ENCODE measurements around the gene ZNF423.

Gene ZNF423

DNA sequence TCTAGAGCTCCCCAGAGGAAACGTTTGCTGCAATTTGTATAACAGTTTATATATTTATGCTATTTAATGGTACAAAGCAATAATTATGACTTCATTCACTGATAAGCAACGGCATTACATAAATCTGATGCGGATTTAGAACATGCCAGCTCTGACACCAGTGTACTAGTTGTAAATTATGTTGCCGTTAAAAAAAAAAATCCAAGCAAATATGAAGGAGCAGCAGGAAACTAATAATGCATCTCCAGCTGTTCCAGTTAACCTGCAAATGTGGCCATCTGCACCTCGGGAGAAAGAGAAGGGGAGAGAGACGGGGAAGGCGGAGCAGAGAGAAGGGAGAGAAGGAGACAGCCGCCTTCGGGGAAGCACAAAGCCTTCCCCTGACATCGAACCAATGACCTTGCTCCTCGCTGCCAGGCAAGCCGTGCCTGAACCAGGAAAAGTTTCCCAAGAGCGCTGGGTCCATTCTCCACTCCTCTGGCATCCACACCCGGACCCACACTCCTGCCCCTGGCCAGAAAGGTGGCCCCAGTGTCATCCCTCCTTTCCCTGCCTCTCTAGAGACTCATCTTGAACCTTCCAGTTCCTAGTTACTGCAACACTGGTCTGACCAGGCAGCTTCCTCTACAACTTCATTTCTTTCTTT is 307.5 kb downstream of the ZNF423 start:
- TF ChIP-seq, protein P1, sequence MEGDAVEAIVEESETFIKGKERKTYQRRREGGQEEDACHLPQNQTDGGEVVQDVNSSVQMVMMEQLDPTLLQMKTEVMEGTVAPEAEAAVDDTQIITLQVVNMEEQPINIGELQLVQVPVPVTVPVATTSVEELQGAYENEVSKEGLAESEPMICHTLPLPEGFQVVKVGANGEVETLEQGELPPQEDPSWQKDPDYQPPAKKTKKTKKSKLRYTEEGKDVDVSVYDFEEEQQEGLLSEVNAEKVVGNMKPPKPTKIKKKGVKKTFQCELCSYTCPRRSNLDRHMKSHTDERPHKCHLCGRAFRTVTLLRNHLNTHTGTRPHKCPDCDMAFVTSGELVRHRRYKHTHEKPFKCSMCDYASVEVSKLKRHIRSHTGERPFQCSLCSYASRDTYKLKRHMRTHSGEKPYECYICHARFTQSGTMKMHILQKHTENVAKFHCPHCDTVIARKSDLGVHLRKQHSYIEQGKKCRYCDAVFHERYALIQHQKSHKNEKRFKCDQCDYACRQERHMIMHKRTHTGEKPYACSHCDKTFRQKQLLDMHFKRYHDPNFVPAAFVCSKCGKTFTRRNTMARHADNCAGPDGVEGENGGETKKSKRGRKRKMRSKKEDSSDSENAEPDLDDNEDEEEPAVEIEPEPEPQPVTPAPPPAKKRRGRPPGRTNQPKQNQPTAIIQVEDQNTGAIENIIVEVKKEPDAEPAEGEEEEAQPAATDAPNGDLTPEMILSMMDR (IDR thresholded peaks at IDR 0.05; ENCODE audit: insufficient read depth, low read depth, low read length, missing control alignments) = no peak
- H3K4me3 ChIP-seq (ENCODE audit: low read depth, low read length) = no peak overlapping the region
- no peak for DNase-seq (ENCODE audit: low read depth)

DNA sequence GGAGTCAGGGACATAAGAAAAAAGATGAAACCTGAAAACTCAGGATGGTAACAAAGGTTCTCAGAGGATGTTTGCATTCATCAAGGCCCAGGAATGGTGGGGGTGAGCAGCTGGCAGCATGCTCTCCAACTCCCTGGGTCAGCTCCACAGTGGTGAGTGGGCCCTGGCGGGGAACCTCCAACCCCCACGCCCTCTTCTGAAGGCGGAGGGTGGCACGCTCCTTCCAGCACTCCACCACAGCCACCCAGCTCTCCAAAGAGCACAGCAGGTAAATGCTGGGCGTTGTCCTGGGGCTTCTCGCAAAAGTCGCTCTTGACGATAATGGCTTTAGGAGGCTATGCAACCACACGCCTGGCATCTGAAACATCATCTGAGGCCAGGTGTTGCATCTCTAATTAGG is 308.5 kb downstream of the ZNF423 start:
- TF ChIP-seq, protein P1 (IDR thresholded peaks at IDR 0.05; ENCODE audit: insufficient read depth, low read depth, low read length, missing control alignments) = no peak
- no peak for DNase-seq (ENCODE audit: low read depth)
- no peak overlapping the region for H3K4me3 ChIP-seq (ENCODE audit: low read depth, low read length)

- no peak for DNase-seq (ENCODE audit: low read depth)
- H3K4me3 ChIP-seq (ENCODE audit: low read depth, low read length) = no peak overlapping the region
- TF ChIP-seq, protein P1 (IDR thresholded peaks at IDR 0.05; ENCODE audit: insufficient read depth, low read depth, low read length, missing control alignments) = no peak
These were observed 309.2 kb downstream of the ZNF423 start for GRCh38 chr16:49546735-49547134.

DNA sequence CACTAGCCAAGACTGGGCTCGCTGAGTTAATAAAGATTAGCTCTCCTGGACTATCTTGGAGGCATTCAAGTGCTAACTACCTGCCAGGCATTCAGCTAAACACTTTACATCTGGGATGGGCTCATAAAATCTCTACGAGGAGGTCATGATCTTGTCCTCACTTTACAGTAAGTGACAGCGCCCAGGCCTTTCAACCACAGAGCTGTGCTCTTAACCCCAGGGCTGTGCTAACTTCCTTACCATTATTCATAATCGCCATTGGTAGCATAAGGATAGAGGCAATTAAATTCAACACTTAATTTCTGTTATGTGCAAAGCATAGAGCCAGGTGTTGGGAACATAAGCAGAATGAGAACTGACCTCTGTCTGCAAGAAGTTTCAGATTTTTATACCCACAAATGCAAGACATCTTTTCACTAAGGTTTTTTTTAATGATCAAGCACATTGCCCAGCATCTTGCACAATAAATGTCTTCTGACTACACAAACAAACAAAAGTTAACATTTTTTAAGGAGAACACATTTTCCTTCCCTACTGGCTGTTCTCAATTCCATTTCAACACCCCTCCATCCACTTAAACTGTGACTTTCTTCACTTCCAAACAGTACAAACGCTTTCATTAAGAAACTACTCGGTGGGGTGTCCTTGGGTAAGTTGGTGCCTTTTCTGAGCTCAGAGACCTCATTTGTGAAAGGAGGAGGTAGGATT is 310.0 kb downstream of the ZNF423 start:
- no peak overlapping the region for H3K4me3 ChIP-seq (ENCODE audit: low read depth, low read length)
- DNase-seq (ENCODE audit: low read depth) = no peak
- TF ChIP-seq, protein P1 (IDR thresholded peaks at IDR 0.05; ENCODE audit: insufficient read depth, low read depth, low read length, missing control alignments) = no peak

- DNase-seq (ENCODE audit: low read depth) = no peak
- TF ChIP-seq, protein P1 (IDR thresholded peaks at IDR 0.05; ENCODE audit: insufficient read depth, low read depth, low read length, missing control alignments) = no peak
- H3K4me3 ChIP-seq (ENCODE audit: low read depth, low read length) = no peak overlapping the region
These were observed 310.7 kb downstream of the ZNF423 start for GRCh38 chr16:49545243-49545642.

DNA sequence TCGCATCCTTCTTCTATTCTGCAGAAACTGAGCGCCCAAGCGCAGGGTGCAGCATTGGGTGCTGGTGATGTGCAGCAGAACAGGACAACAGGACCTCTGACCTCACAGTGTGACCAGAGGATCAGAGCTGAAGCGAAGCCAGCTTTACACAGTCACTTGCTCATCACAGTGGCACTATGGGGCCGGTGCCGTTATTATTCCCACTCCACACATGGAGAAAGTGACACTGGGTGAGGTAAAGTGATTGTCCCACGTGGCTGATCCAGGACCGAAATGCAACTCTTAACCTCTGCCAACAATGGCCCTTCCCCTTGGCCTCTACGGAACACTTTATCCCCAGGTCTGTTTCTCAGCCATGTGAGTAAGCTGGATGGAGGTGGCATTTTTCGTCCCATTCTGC is 311.1 kb downstream of the ZNF423 start:
- TF ChIP-seq, protein P1 (IDR thresholded peaks at IDR 0.05; ENCODE audit: insufficient read depth, low read depth, low read length, missing control alignments) = no peak
- no peak for DNase-seq (ENCODE audit: low read depth)
- no peak overlapping the region for H3K4me3 ChIP-seq (ENCODE audit: low read depth, low read length)

GRCh38 chr16:49543631-49543946 is 312.3 kb downstream of the ZNF423 start:
- TF ChIP-seq, protein P1 (IDR thresholded peaks at IDR 0.05; ENCODE audit: insufficient read depth, low read depth, low read length, missing control alignments) = no peak
- no peak overlapping the region for H3K4me3 ChIP-seq (ENCODE audit: low read depth, low read length)
- no peak for DNase-seq (ENCODE audit: low read depth)
